IPS DF 4.7 (cell line): Measurements from ENCODE around the gene CRTC3.

Experiments used
- DNase-seq: peaks from one replicate; pipeline ENCODE4 v3.0.0-alpha.2; 2013; ENCODE audit warnings: low spot score; ENCODE audit errors: extremely low read depth

CRTC3 gene

DNA sequence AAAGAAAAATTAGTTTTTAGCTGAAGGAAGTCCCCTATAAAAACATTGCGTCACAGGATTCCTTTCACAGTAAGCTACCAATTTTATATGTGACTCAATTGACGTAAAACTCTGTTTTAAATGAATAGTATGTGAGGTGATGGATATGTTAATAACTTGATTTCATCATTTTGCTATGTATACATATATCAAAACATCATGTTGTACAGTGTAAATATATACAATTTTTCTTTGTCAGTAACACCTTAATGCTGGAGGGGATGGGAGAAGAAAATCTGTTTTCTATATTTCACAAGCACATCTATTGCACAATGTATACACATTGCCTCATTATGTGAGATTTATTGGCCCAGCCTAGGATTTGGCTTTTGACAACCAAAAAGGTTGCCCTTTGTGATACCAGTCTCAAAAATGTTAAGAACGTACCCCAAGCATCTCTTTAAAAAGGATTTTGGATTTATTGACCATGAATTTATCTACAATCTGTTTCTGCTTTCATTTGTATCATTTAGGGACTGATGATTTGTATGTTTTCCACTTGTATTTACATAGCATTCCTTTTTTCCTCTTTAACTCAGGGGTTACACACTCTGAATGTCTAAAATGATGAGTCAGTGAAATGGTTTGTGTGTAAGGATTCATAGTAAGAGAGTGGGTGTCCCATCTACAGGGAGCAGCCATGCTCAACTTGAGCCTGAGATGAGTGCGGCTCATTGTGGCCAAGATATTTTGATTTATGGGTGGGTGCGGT, 62.6 kb downstream of the CRTC3 start:
- no peak for DNase-seq

DNA sequence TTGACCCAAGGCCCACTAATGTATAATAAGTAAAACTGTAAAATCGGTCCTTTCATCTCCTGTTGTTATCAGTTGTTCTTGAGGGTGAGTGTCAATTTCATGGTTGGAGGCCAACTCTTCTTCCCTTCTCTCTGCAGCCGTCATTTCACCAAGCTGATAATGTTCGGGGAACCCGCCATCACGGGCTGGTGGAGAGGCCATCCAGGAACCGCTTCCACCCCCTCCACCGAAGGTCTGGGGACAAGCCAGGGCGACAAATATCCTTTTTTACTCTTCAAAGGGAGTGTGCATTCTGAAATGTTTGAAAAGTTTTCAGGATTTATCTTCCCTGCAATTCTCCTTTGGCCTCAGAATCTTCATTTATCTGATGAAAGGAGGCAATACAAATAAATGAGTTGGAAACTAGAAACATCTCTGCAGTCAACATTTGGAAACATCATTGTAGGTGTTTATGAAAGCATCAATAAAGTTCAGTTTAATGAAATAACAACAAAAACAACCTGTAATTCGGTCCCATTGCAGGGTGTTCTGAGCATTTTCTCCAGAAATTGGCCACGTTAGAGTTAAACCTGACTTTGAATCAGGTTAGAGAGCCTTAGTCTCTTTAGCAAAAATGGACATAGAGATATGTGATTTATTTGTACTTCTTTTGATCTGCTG, 63.9 kb downstream of the CRTC3 start:
- no peak for DNase-seq

DNA sequence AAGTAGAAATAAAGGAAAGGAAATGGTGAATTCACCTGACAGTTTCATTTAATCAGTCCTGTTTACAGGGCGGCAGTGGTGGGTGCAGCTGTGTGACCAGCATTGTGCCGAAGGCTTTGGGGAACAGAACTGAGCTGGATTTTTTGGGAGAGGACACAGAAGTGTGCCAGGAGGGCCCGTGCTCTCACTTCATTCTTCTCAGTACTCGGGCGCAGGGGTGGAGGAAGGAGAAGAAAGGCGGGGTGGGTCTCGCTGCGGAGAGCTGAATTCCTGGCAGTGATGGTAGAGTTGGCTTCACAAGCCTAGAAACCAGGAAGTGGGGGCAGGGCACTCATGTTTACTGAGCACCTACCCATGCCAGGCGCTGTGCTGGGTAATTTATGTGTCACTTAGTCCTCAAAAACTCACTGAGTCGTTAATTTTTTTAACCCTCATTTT, 64.6 kb downstream of the CRTC3 start:
- DNase-seq, result no peak

DNA sequence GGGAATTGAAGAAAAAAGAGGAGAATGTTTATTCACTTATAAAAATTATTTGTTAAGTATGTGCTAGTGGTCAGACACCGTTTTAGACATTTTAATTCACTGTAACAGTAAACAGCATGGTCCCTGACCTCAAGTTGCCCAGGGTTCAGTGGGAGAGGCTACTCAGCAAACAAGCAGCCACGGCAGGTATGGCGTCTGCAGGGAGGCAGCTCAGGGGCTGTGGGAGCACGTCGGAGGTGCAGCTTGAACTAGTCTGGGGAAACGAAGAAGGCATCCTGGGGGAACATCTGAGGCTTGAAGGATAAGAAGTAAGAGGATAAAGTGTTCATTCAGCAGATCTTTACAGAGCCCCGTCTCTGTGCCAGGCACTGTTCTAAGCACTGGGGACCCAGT, 66.0 kb downstream of the CRTC3 start:
- DNase-seq, result no peak

DNA sequence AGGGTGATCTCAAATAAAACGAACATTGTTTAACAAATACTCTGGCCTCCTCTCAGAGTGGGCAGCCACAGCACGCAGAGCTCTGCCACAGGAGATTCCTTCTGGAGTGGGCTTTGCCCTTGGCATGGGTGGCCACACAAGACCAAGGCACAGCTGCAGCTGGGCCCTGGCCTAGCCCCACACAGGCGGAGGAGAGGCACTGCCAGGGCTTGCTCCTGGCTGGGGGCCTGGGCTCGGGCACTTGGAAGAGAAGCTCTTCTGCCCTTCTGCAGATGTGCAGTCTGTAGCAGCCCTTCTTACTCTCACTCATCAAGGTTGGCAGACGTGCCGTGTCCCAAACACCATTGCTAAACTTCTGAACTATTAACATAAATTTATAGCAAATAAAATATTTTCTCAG, 67.2 kb downstream of the CRTC3 start:
- DNase-seq, result no peak

DNA sequence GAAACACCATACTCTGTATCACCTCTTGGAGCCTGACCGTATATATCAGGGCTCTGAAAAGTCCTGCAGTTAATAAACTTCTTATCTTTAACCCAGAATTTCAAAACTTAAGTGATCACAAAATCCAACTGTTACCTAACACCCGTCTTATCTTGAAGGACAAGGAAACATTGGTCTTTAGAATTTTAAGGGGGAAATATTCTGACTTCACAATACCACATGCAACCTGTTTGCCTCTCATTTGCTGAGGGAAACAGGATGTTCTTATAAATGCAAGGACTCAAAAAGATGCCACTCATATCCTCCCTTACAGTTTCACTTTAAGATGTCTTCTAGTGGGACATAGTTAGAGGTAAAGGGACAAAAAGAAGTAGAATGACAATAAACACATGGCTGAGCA, 67.9 kb downstream of the CRTC3 start:
- DNase-seq, result no peak

DNA sequence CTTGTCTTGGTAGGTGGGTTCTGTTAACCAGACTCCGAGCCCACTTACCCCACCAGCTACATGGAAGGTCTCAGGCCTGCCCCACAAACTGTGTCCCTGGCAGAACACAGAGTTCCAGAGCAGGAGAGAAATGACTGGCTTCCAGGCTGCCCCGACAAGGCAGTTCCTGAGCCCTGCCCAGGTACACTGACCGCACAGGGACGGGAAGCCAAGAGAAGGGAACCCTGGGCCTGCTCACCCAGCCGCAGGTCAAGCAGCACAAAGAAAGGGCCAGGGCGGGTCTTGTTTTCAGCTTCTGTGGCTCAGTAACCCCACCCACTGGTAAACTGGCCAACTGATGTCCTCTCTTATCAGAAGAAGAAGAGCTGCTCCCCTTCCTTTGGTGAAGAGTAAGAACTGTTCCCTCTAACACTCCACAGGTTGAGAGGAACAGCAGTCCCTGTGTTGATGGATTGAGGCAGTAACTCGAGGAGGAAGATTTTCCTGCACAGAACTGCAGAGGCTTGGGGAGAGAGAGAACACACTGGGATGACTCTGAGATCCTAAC, 68.4 kb downstream of the CRTC3 start:
- DNase-seq, result no peak

DNA sequence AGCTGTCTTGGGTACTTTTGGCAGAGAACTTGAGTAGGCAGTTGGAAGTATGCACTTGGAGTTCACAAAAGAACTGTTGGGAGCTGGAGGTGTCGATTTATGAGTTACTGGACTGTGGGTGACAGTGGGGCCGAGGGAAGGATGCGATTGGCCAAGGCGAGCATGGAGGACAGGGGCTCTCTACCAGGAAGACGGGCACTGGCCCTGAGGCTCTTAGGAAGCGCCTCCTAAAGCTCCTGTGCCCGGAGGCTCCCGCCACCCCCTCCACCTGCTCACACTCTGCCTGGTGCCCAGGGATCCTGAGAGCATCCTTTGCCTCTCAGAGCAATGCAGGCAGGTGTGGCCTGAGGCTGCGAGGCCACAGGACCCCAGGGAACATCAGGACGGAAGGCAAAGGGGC, 69.0 kb downstream of the CRTC3 start:
- no peak for DNase-seq

DNA sequence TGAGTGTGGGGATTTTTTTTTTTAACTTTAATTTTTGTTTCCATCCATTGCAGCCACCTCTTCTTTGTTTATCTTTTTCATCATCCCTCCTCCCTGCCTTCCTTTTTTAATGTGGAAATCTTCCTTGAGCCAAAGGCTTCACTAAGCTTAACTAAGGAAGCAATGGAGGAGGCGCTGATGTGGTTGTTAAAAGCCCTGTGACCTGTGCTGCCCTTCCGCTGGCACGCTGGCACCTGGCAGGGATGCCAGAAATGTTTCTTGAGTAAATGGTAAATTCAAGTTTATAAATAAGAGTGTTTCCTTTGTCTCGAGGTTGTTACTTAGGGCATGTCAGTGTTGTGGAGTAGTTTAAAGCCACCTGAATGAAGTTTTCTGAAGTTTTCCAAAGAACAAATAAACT, 69.4 kb downstream of the CRTC3 start:
- no peak for DNase-seq

DNA sequence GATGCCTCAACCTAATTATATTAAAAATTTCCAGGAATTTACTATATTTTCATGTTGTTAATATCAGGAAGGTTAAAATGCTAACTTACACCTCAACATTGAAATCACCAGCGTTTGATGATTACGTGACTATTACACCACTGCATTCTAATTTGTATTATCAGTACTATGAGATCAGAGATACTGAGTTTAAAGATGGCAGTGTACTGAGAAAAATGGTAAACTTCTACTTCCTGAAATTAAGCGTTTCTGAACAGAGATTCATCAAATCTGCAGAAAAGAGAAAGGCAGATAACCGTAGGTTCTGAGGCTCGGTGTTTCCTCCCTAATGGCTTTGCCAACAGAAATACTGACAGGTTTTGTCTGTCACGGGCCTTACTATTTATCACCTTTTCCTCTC, 69.9 kb downstream of the CRTC3 start:
- DNase-seq, result no peak

DNA sequence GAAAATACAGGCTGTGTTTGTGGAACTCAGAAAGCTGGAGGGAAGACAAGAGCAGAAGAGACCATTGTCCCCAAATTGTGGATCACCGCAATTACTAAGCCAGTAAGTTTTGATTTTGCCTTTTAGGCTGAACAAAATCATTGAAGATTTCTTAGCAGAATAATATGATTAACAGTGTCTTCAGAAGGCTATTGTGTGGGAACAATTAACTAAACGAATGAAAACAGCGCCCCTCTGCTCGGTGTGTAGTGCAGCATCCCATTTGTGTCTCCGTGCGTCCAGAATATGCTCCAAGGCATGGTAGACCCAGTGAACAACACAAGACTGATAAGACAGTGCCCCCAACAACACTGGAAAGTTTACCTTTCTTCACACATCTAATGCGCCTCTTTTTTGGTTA, 71.2 kb downstream of the CRTC3 start:
- no peak for DNase-seq

DNA sequence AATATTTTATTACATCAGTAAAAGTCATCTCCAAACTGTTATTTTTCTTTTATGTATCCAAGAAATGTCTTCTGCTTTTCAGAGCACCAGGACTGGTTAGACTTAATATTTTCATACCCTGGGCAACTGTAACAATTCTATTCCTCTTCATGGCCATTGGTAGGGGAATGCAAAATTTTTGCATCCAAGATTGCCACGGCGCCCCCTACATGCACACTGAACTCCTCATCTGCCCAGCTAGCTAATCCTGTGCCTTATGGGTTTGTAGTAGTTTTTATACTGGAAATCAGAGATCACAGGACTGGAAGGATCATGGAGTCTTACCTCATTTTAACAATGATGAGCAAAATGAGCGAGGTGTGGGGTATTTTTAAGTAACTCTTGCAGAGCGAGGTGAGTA, 74.2 kb downstream of the CRTC3 start:
- no peak for DNase-seq

DNA sequence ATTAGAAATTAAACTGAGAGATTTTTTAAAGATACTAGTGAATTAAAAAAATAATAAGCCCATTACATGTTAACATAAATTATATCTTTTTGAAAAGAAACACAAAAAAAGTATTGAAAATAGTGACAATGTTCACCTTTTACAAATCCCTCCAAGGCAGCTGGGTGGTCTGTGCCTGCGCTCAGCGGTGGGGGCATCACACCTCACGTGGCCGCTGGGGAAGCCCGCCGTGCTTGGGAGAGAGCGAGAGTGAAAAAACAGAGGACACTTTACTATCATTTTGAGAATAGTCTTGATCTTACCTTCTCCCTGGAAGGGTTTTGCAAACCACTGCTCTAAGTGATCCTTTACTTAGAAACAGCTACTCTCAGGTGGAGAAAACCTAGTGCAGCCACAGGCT, 76.9 kb downstream of the CRTC3 start:
- no peak for DNase-seq

DNA sequence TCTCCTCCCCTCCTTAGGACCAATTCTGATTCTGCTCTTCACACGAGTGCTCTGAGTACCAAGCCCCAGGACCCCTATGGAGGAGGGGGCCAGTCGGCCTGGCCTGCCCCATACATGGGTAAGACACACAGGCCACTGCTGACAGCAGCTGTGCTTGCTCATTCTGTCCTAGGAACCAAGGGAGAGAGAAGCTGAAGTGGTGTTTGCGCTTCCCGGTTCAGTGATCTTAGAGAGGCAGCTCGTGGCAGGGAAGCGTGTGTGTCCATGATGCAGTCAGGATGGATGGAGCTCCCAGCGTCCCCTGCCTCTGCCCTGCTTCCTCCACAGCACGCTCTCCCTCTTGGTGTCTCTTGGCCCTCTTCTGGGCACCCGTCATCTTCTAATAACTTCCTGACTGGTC, 77.6 kb downstream of the CRTC3 start:
- DNase-seq, result no peak

DNA sequence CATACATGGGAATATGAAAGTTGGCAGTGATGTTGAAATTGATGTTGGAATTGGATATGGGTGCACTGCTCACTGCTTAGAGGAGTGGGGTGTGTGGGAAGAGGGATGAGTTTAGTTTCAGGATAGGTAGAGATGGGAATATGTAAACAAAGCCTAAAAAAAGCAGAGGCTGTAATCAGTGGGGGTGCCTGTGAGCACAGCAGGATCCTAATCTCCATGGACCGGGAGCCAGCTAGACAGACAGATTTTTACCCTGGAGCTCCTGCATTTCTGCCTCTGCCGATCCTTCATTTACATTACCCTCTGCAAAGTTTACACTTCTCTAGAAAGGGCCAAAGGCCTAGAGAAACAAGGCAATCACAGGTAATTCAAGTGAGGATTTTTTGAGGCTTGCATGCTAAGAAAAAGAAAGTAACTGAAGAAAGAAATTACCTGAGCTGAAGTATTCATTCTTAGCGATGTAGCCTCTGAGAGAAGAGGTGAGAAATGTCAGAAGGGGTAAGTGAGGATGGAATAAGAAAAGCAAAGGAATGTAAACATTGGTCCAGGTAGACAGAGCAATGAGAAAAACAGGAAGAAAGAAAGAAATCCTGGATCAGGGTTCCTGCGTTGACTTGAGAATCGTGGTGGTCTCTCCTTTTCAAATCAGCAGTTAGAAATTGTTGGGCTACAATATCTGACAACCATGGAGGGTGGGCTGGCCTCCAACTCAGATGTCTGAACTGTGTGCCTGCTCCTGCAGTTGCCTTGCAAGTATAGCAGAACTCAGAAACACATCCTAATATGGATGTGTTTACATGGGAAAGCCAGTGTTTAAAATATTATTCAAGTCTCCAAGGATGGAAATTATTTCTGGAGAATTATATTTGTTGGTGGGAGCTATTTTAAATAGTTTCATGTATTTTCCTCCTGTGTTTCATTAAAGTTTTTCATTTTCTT, 79.8 kb downstream of the CRTC3 start:
- no peak for DNase-seq

DNA sequence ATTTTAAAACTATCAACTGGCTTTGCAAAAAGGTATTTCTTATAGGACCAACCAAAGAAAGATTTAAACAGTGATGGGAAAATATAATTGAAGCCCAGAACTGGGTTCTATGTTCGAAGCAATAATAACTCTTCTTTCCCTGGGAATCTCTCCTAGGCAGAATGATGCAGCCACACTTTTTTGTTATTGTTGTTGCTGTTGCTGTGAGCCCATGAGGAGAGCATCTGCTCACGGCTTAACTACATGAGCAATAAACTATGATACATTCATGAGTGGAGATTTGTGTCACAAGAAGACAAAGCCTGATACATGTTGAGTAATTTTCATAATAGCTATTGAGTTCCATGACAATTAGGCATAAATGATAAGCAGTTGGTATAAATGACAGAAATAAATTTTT, 80.5 kb downstream of the CRTC3 start:
- no peak for DNase-seq

DNA sequence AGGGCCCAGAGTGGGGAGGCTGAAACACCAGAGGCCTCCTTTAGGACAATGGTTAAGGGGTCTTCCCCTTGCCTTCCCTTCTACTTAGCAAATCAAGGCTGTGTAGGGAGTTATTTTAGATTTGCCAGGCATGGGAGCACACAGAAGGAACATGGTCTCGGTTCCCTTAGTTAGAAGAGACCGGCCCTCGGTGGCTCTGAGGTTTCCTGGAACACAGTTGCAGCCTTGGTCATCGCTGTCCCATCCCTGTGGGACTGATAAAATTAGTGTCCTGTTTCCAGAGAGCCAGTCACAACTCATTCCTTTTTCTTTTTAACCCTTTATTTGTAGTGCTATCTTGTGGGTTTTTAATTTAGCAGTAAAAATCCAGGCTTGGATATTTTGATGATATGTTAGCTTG, 81.4 kb downstream of the CRTC3 start:
- no peak for DNase-seq

DNA sequence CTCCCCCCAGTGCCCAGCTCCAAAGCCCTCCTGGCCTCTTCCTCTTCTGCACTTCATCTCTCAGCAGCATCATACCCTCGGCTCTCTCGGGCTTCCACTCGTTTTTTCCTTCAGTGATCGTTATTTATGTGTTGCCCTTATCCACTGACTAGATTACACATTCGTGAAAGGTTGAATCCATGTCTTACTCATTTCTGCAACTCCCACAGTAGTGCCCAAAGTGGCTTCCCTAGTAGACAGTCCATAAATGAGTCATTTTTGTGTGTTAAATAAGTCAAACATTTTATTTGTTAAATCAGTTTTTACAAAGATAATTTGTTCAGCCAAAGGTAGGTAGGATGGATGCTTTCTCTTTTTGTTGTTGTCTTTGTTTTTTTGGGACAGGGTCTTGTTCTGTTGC, 87.4 kb downstream of the CRTC3 start:
- no peak for DNase-seq

DNA sequence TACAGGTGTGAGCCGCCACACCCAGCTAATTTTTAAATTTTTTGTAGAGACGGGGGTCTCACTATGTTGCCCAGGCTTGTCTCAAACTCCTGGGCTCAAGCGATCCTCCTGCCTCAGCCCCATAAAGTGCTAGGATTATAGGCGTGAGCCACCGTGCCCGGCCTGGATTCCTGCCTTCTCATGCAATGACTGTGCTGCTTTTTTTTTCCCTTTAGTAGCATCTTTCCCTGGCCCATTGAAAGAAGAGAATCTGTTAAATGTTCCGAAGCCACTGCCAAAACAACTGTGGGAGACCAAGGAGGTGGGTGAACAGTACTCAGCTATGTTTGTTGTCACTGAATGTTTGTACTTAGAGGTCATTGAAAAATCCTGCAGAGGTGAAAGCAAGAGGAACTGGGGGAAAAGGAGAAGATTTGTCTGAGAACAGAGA, 88.0 kb downstream of the CRTC3 start:
- no peak for DNase-seq

DNA sequence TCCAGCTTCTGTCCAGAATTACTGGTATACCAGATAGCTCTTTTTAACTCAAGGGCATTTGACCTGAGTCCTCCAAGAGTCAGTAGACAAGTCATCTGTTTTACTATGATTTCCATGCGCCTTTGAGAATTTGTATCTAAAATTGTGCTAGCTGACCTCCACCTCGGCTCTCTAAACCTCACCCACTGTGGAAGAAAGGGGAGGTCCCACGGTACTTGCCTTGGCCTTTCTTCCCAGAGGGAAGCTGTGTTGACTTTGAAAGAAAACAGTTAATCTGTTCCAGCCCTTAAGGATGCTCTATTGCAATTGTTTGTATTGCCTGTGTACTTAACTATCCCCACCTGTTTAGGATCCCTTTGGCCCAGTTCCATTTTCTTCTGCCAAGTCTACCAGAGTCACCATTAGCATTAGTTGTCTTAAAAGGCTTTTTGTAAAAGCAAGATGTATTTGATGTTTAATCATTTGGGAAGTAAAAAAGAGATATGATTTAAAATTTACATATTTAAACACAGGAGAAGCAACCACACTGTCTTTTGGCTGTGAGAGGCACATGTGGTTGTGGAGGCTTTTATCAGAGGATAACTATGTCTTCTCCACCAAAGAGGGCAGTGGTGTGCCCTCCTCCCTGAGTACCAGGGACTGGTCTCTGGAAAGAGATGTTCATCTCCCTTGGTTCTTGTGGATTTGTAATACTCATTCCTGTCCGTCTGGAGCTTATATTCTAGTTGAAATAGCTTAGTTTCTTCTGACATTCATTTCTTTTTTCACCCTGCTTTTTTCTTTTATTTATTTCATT, 88.8 kb downstream of the CRTC3 start:
- no peak for DNase-seq

DNA sequence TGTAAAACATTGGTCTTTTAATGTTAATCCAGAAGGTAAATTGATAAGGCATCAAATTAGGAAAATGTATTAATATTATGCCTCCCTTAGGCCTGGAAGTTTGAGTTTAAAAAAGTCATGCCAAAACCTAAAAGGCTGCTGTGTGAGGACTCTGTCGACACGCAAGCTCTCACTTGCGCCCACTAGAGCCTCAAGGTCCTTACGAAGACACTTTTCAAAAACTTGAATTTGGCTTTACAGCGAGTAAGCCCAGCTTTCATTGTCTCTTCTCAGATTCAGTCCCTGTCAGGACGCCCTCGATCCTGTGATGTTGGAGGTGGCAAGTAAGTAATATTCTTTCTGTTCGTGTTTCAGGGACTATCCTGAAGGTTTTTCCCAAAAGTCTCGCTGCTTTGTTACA, 89.7 kb downstream of the CRTC3 start:
- DNase-seq, result no peak
